Hypothalamus (tissue), 51 donors: ENCODE data around the gene CD7.

ENCODE experiments used
- DNase-seq, 51 donors: peaks; one replicate each; lab custom pipeline; 2025; lab: John Stamatoyannopoulos, UW

CD7 gene

GRCh38 chr17:82282239-82283207 is 34.9 kb downstream of the CD7 start:
- no peak for DNase-seq

GRCh38 chr17:82281502-82282238 is 35.7 kb downstream of the CD7 start:
- no peak for DNase-seq

- DNase-seq, result no peak
These were observed 36.3 kb downstream of the CD7 start for GRCh38 chr17:82281076-82281475.

GRCh38 chr17:82280537-82280936 is 36.9 kb downstream of the CD7 start:
- no peak for DNase-seq

GRCh38 chr17:82278786-82279391 is 38.5 kb downstream of the CD7 start:
- DNase-seq, result no peak

GRCh38 chr17:82278308-82278707 is 39.1 kb downstream of the CD7 start:
- no peak for DNase-seq

GRCh38 chr17:82277851-82278250 is 39.6 kb downstream of the CD7 start:
- peak in 5 of 51 donors; percentile 9 to 33 (median 27) for DNase-seq

- no peak for DNase-seq
These were observed 40.5 kb downstream of the CD7 start for GRCh38 chr17:82276938-82277337.

GRCh38 chr17:82275326-82275725 is 42.1 kb downstream of the CD7 start:
- no peak for DNase-seq

GRCh38 chr17:82274134-82275020 is 43.0 kb downstream of the CD7 start:
- DNase-seq, result no peak

GRCh38 chr17:82273327-82274133 is 43.9 kb downstream of the CD7 start, which contains the start of gene CSNK1D:
CSNK1D (minus strand) TSS chr17:82273700; CDS start chr17:82273381, 319 bp downstream.
- DNase-seq, result peak; percentile 40 to 94 (median 82)

GRCh38 chr17:82272495-82273326 is 44.7 kb downstream of the CD7 start:
- peak in 25 of 51 donors; percentile 31 to 69 (median 52) for DNase-seq

GRCh38 chr17:82271401-82271800 is 46.0 kb downstream of the CD7 start:
- no peak for DNase-seq

GRCh38 chr17:82270651-82271050 is 46.8 kb downstream of the CD7 start:
- DNase-seq, result no peak

- DNase-seq, result no peak
These were observed 47.4 kb downstream of the CD7 start for GRCh38 chr17:82269882-82270500.

- DNase-seq, result no peak
These were observed 48.1 kb downstream of the CD7 start for GRCh38 chr17:82269138-82269881.
